Left renal cortex interstitium (tissue), 4 donors: ENCODE results near the gene FUT1. TPM values are rescaled to one million over a fixed set of nuclear protein-coding genes. Genes with fewer than 3 reads are reported as not detected.
A peak's percentile ranks its signal among the peaks of the same experiment; 100 is the strongest.
"Not testable (repeated sequence)": the region's sequence is repeated elsewhere in the genome, so short reads cannot be mapped to it uniquely, and the experiment has no call there.

ENCODE experiments used
- DNase-seq, 4 donors: peaks; one replicate each; pipeline ENCODE4 v3.0.0-alpha.2; 2013; ENCODE audit warnings: low read depth in 4 of 4, low spot score in 2 of 4, missing footprints in 1 of 4
- polyA plus RNA-seq, 4 donors: library from polyadenylated mRNA; unstranded; fragments of 120-200 nt; gene quantifications; one replicate each; pipeline ENCODE4 v1.2.1, GENCODE V29; 2013; ENCODE audit not compliant: insufficient read length in 4 of 4

FUT1 gene
- polyA plus RNA-seq, result 1 to 10 TPM; 3.0 to 3.8 (median 3.4) TPM

DNA sequence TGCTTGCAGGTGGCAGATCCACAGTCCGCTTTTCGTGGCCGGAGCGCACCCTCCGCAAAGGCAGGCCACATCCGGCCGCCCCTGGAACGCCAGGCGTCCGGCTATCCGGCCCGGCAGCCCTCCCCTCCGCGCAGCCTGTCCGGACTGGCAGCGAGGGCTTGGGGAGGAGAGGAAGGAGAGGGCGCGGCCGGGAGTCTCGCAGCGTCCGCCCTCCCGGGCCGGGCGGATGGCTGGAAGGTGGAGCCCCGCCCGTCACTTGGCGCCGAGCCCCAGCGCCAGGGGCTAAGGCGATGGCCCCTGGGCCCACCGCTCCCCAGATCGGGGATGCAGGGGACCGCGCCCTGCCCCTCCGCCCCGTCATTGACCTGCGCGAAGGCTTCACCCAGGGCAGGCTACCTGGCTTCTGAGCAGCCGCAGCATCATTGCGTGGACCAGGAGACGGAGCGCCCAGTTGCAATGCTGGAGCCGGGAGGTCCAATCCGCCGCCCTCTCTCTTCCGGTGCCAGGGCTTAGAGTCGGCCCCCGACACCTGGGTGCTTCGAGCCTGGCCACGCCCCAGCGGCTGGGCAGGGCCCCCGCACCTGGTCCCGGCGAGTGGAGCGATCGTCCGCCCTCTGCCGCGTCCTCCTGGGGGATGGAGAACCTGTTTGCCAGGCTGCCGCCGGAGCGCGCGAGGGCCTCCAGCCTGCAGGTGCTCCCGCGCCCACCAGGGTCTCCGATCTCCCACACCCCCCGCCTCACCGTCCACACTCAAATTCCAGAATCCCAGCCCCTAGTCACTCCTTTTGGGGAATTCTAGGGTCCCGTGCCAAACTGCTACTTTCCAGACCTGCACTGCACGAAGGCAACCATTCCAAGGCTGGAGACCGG is at the start of gene FUT1:
FUT1 (minus strand) TSS at position 146 of the 870 bp plus-strand sequence. CDS start 1,360 bp downstream, outside the sequence.
- DNase-seq, result no peak

DNA sequence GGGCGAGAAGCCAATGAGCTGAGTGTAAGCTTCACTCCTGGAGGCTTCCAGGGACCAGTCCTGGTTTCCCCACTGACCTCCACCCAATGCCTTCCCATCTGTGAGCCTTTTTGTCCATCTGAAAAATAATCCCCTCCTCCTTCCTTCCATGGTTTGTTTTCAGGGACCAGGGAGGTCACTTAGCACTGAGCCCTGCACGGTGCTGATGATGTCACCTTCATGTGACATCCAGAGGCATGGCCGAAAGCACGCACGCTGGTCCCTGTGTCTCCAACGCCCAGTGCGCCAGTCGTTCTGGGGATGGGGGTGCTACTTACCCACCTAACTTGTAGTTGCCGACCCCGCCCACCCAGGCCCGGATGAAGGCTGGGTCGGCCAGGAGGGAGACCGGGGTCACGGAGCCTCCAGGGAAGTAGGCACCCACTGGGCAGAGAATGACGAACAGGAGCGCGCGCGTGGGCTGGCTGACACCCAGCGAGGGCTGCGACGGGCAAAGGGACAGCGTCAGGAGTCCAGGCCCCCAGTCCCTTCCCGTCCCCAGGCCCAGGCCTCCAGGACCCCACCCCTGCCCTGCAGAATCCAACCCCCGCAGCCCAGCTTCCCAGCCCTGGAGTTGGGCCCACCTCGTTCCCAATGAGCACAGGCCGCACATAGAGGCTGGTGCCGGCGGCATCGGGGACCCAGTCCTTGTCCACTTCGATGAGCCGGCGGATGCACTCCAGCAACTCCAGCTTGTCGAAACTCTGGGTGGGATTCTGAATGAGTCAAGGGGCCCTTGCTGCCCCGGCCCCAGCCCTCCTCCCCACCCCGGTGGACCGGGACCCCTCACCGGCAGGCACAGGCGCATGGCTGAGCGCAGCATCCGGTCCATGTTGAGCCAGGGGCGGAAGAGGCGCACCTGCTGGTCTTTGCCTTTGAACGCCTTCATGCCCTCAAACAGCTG is 47.2 kb upstream of the FUT1 start:
- no peak for DNase-seq

- DNase-seq, result no peak
Measured at GRCh38 chr19:48798937-48799336, 46.5 kb upstream of the FUT1 start.

DNA sequence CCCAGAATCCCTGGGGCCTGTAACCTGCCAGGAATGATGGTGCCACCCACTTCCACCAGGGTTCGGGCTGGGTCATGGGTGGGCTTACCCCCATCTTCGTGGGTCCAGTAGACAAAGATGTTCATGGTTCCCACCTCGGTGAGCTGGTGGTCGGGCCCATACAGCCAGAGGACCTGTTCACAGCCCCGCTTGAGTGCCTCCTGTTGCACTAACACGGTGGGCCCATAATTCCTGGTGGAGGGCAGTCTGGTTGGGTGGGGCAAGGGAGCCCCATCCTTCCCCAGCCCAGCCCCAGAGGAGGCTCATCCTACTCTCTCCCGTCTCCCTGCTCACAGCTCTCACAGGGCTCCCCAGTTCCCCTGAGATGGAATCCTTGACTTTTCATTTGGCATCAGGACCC is 44.7 kb upstream of the FUT1 start:
- DNase-seq, result no peak

DNA sequence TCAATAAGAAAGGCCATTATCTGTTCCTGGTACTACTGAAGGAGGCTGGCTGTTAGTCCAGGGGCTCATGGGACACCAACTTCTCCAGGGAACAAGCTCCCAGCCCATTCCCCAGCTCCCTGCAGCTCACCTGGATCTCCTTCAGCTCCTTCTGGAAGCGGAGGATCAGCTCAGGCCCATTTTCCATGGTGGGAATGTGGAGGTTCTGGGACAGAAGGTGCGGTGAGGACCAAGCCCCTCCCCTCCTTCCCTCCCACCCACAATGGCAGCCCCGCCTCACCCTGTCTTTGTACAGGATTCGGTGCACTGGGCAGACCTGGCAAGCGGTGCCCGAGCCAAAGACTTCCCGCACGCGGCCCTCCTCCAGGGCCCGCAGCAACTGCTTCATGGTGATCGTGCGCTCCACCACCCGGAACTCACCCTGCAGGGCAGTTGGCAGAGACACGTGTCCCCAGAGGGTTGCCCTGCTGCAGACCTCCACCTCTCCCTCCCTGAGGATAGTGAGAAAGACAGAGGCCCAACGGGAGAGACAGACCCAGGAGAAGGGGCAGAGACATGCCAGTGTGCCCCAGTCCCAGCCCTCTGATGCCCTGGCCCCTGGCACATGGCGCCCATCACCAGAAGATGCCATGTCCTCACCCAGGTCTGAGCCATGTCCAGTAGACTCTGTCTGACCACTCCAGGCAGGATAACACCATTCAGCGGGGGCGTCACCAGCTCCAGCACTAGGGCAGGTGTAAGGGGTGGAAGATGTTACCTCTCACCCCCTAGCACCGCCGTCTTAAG is 44.0 kb upstream of the FUT1 start:
- DNase-seq, result no peak

DNA sequence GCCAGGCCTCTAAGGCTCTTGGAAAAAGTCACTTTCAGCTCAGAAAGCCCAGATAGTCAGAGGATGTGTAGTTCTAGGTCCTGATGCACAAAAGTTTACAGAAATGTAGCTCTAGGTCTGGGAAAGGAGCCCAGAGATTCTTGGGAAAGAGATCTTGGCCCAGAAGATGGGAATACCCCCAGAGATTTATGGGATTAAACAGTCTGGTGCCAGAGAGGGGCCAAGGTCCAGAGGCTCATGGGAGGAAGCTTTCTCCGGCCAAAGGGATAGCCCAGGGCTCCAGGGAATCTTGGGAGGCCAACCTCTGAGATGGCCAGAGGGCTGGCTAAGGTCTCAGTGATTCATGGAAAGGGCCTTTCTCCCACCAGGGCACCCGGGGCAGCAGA is 43.2 kb upstream of the FUT1 start:
- DNase-seq, result no peak

GRCh38 chr19:48795055-48795684 is 42.7 kb upstream of the FUT1 start:
- DNase-seq, result peak; percentile 83 to 92 (median 88)

GRCh38 chr19:48794291-48794690 is 41.9 kb upstream of the FUT1 start:
- DNase-seq, result no peak

- DNase-seq, result no peak
Measured at GRCh38 chr19:48793271-48793670, 40.8 kb upstream of the FUT1 start.

GRCh38 chr19:48787331-48787730 is 34.9 kb upstream of the FUT1 start:
- not testable (repeated sequence) for DNase-seq

- not testable (repeated sequence) for DNase-seq
Measured at GRCh38 chr19:48786422-48786821, 34.0 kb upstream of the FUT1 start.

GRCh38 chr19:48784527-48784926 is 32.1 kb upstream of the FUT1 start:
- DNase-seq, result no peak

GRCh38 chr19:48780631-48781391 is 28.4 kb upstream of the FUT1 start:
- no peak for DNase-seq

- DNase-seq, result no peak
Measured at GRCh38 chr19:48779636-48780035, 27.2 kb upstream of the FUT1 start.

DNA sequence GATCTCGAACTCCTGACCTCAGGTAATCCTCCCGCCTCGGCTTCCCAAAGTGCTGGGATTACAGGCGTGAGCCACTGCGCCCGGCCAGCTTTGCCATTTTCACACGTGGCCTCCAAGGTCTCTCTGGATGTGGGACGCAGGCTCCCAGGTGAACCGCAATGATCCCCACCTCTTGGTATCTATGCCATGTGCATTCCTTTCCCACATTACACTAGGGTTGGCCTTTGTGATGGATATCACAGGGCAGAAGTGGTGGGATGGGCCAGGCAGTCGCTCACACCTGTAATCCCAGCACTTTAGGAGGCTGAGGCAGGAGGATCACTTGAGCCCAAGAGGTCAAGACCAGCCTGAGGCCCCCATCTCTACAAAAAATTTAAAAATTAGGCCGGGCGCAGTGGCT is 25.3 kb upstream of the FUT1 start:
- no peak for DNase-seq

GRCh38 chr19:48777139-48777538 is 24.7 kb upstream of the FUT1 start:
- no peak for DNase-seq

DNA sequence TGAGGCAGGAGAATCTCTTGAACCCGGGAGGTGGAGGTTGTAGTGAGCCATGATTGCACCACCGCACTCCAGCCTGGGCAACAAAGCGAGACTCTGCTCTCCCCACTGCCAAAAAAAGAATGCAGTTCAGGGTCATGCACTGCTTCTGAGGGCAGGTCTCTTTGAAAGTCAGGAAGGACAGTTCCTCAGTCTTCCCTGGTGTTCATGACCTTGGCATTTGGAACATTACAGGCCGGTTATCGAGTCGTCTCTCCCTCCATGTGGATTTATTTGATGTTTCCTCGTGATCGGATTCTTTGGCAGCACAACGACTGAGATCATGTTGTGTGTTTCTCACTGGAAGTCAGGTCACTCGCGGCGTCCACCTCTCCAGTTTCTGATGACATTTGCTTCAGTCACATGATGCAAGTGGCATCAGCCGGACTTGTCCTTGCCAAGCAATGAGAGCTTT is 20.1 kb upstream of the FUT1 start:
- no peak for DNase-seq

DNA sequence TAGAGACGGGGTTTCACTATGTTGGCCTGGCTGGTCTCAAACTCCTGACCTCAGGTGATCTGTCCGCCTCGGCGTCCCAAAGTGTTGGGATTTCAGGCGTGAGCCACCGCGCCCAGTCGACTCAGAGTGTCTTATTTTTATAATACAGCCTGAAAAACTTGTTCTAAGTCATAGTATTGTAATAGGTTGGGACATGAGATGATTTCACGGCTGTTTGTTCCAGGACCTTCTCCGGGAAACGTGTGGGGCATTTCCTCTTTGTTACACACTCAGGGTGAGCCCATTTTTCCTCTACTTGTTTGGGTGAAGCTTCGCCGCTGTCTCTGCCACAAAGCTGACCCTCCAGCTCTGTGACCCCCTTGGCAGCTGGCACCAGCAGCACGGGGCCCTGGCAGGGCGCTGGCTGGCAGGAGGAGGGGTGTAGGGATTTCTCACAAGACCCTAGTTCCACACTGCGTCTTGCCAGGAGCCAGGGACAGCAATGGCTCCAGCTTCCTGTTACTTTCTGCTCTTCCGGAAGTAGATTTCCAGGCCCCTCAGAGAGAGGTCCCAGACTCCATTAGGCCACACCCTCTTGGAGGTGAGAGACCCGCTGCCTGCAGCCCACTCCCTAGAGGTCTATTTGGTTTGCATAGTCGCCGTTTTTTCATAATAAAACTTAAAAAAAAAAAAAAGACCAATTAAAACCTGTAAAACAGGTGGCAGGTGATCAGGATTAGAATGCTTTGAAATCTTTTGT is 18.5 kb upstream of the FUT1 start:
- no peak for DNase-seq

DNA sequence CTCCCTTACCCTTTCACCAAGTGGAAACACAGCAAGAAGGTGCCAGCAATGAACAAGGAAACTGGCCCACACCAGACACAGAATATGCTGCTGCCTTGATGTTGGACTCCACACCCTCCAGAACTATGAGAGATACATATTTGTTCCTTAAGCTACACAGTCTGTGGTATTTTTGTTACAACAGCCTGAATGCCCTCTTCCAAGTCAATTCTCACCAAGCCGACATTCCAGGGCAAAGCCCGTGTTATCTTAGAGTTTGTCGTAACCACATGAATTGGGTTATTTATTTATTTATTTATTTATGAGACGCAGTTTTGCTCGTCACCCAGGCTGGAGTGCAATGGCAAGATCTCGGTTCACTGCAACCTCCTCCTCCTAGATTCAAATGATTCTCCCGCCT is 17.8 kb upstream of the FUT1 start:
- no peak for DNase-seq
